ENCODE data around the gene AKR1C3.
"Not testable (repeated sequence)": the region's sequence is repeated elsewhere in the genome, so short reads cannot be mapped to it uniquely, and the experiment has no call there.

Gene AKR1C3

DNA sequence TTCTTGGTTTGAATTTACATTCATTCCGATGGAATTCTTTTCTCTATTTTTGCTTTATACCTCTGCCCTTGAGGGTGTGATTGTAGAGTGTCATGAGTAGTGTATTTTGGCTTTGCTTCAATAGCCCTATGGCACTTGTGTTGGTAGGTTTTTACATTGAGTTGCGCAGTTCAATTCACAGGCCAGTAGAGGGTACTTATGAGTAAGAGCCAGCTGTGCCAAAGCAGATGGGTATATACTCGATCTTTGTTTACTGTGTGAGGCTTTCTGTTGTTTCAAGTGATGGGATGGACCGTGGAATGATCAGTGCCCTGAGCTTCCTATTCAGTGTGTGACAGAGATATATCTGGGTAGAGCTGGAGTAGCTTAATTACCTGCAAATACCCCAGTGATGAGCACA lies 4.3 kb upstream of the AKR1C3 start:
- DNase-seq = no peak

- no peak for DNase-seq
Measured at GRCh38 chr10:5090551-5090950, 3.7 kb upstream of the AKR1C3 start.

- DNase-seq = no peak
Measured at GRCh38 chr10:5091196-5091595, 3.0 kb upstream of the AKR1C3 start.

GRCh38 chr10:5092375-5092774 lies 1.8 kb upstream of the AKR1C3 start:
- no peak for DNase-seq

- no peak for DNase-seq
Measured at GRCh38 chr10:5092848-5093790, 1.1 kb upstream of the AKR1C3 start.

DNA sequence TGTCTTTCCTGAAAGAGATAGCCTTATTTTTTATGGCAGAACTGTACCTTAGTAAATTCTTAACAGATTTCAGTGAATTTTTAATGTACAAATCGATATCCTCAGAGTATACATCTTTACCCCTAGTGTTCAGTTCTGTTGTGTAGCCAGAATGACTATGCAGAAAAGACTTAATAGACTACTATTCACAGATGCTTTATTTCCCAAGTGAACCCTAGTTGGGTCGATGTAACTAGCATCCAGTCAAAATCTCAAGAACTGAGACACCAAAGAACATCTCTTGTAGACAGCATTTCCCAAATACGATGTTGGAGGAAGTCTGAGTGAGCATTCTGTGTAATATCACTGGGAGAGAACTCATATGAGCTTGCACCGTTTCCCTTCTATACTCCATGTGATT lies 1.5 kb downstream of the AKR1C3 start:
- DNase-seq = no peak

GRCh38 chr10:5096108-5096507 lies 1.9 kb downstream of the AKR1C3 start:
- no peak for DNase-seq

DNA sequence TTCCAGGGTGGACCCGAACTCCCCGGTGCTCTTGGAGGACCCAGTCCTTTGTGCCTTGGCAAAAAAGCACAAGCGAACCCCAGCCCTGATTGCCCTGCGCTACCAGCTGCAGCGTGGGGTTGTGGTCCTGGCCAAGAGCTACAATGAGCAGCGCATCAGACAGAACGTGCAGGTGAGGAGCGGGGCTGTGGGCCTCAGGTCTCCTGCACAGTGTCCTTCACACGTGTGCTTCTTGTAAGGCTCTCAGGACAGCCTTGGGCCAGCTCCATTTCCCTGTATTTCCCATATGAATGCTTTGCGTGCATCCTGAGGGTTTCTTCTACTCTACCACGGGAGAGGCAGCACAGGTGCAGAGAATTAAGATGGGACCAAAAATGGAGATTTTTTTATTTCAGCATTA lies 8.3 kb downstream of the AKR1C3 start:
- not testable (repeated sequence) for DNase-seq

- DNase-seq = no peak
Measured at GRCh38 chr10:5103481-5103880, 9.3 kb downstream of the AKR1C3 start.

GRCh38 chr10:5105626-5106025 lies 11.4 kb downstream of the AKR1C3 start:
- no peak for DNase-seq

GRCh38 chr10:5106553-5106952 lies 12.3 kb downstream of the AKR1C3 start:
- DNase-seq = no peak

DNA sequence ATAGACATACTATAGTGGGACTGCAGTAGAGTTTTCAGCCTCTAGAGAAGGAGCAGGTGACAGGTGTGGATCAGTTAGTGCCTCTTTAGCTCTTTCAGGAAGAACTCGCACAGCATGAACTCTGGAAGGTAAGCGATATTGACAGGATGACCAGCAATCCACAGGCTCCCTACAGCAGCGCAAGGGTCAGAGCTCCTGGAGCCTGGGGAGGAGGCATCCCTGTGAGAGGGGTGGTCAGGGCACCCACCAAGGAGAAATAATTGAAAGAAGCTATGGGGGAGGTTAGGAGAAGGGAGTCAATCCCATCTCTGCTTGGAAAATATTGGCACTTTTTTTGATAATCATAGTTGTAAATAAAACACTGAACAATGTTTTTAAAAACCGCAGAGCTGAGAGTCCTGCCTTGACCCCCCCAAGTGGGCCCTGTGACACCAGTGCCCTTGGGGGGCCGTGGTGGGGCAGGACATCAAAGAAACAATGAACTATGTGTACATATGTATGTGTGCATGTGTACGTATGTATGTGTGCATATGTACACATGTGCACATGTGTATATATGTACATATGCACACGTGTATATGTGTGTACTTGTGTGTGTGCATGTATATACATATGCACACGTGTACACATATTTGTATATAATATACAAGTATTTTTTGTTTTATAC lies 13.8 kb downstream of the AKR1C3 start:
- DNase-seq = no peak

- no peak for DNase-seq
Measured at GRCh38 chr10:5108658-5109416, 14.6 kb downstream of the AKR1C3 start.

DNA sequence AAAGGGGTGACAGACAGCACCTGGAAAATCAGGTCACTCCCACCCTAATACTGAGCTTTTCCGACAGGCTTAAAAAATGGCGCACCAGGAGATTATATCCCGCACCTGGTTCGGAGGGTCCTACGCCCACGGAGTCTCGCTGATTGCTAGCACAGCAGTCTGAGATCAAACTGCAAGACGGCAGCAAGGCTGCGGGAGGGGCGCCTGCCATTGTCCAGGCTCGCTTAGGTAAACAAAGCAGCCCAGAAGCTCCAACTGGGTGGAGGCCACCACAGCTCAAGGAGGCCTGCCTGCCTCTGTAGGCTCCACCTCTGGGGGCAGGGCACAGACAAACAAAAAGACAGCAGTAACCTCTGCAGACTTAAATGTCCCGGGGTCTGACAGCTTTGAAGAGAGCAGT lies 15.6 kb downstream of the AKR1C3 start:
- not testable (repeated sequence) for DNase-seq

GRCh38 chr10:5116621-5117020 lies 22.4 kb downstream of the AKR1C3 start:
- no peak for DNase-seq

DNA sequence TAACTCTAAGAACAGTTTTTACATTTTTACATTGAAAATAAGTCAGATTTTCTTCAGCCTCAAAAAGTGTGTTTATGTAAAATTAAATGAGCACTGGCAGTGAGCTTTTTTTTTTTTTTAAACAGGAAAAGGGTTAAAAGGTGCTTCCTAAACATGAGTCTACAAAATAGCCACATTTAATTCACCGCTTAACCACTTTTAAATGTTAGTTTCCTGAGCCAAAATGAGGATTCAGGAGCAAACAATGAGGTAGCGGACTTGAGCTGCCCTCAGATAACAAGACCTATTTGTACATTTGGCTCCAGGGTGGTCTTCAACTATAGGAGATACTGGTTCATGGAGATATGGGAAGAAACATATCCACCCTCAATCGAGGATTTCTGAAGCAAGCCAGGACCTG lies 22.8 kb downstream of the AKR1C3 start:
- DNase-seq = no peak

DNA sequence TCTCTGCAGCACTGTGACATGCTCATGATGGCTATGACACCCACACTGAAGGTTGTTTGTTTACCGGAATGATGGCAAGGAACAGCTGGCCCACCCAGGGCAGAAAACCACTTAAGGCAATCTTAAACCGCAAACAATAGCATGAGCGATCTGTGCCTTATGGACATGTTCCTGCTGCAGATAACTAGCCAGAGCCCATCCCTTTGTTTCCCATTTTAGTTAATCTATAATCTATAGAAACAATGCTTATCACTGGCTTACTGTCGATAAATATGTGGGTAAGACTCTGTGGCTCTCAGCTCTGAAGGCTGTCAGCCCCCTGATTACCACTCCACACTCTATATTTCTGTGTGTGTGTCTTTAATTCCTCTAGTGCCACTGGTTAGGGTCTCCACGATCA lies 25.8 kb downstream of the AKR1C3 start:
- not testable (repeated sequence) for DNase-seq

GRCh38 chr10:5123886-5124285 lies 29.7 kb downstream of the AKR1C3 start:
- no peak for DNase-seq

DNA sequence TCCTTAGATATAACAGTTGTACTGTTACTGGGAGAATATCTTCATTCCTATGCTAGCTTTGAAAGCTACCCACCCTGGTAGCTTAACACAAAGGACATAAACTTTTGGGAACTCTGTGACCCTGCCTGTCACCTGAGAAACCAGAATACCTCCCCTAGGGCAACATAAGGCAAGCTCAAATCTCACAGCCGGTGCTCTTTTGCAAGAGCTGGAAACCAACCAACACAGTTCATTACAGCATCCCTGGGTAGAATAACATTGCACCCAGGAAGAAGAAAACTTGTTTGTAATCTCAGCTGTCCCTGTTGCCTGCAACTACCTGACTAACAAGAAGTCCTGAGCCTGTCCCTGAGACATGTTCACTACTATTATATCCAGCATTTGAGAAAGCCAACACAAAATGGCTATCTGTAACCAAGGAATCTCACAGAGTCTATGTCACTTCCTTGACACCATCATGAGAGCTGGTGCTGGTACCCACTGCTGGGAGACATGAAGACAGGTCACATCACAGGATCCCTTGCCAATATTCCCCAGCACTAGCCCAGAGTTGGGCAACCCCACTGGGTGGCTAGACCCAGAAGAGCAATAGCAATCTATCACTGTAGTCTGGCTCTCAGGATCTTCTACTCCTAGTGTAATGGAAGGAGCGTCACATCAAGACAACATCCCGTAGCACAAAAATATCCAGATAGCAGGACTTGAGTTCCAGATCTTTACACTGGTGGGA lies 31.3 kb downstream of the AKR1C3 start:
- DNase-seq = no peak

GRCh38 chr10:5135581-5135980 lies 41.4 kb downstream of the AKR1C3 start:
- no peak for DNase-seq

DNA sequence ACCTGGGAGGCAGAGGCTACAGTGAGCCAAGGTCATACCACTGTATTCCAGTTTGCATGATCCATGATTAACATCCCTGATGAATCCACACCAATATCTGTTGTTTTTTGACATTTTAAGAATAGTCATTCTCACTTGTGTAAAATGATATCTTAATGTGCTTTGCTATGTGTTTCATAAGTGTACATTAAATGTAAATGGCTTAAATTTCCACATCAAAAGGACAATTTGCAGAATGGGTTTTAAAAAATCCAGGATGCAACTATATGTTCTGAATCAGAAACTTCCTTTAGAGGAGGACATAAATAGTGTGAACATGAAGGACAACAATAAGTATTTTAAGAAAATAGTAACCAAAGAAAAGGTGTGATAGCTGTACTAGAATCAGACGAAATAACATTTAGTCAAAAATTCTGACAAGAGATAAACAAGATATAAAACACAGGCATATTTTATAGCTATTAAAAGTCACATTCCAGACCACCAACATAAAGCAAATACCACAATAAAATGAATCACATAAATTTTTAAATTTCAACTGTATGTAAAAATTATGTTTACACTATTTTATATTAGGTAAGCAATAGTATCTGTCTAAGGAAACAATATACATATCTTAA lies 42.4 kb downstream of the AKR1C3 start:
- DNase-seq = no peak

DNA sequence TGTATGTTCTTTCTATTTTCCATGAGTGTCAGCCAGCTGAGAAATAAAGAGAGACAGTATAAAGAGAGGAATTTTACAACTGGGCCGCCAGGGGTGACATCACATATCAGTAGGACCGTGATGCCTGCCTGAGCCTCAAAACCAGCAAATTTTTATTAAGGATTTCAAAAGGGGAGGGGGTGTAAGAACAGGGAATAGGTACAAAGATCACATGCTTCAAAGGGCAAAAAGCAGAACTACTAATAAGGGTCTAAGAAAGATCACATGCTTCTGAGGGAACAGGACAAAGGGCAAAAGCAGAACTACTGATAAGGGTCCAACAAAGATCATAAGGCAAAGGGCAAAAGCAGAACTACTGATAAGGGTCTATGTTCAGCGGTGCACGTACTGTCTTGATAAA lies 43.5 kb downstream of the AKR1C3 start:
- DNase-seq = not testable (repeated sequence)
